H1 (cell line): ENCODE measurements around the gene USP24. TPM values are rescaled to one million over a fixed set of nuclear protein-coding genes. Genes with fewer than 3 reads are reported as not detected.

Experiments
- BRCA1 ChIP-seq: IDR thresholded peaks from 2 replicates; pipeline ENCODE4 v1.6.1; 2012; ENCODE audit warnings: low read depth, low read length, improper control_type of control experiment
- POLR2AphosphoS5 ChIP-seq: IDR thresholded peaks from 2 replicates; pipeline ENCODE4 v1.6.1; 2011; ENCODE audit warnings: low read depth, low read length
- RAD21 ChIP-seq, 2 experiments: IDR thresholded peaks in 1 of 2; conservative IDR thresholded peaks in 1 of 2; 2 replicates each; pipeline ENCODE4 v1.6.1; 2011; ENCODE audit warnings: low read depth in 2 of 2, low read length in 2 of 2, improper control_type of control experiment in 1 of 2, inconsistent platforms in 1 of 2, mild to moderate bottlenecking in 1 of 2, moderate library complexity in 1 of 2
- RFX5 ChIP-seq: IDR thresholded peaks from 2 replicates; pipeline ENCODE4 v1.6.1; 2011; ENCODE audit warnings: low read depth, low read length, improper control_type of control experiment, borderline replicate concordance
- SP2 ChIP-seq: IDR thresholded peaks from 2 replicates; pipeline ENCODE4 v1.6.1; 2012; ENCODE audit warnings: mild to moderate bottlenecking, low read length, inconsistent platforms
- TAF7 ChIP-seq: optimal IDR thresholded peaks from 2 replicates; pipeline ENCODE3; 2011; ENCODE audit warnings: low read depth, mild to moderate bottlenecking, inconsistent platforms, low read length, moderate library complexity, borderline replicate concordance
- polyA plus RNA-seq, 7 experiments: library from polyadenylated mRNA; depleted of rRNA in 3 of 7; stranded (reverse) in 5 of 7; unstranded in 2 of 7; fragments of >200 nt in 5 of 7; fragments of 200-250 nt in 2 of 7; gene quantifications; 1 replicate in 5 of 7; 2 replicates in 1 of 7; 4 replicates in 1 of 7; pipeline versions ENCODE4 v1.2.1 to v1.2.3, GENCODE V29; 2011 to 2013; ENCODE audit warnings: missing spikeins in 2 of 7, mixed read lengths in 2 of 7
- total RNA-seq: library from RNA; stranded (reverse); fragmentation: NEBNext Ultra II Directional; extraction: Animal tissue kit (Norgen Biotek cat#: 25700); gene quantifications from 2 replicates; pipeline ENCODE4 v1.2.1, GENCODE V29; 2021

The USP24 gene
- total and polyA plus RNA-seq, 2 of the 8 experiments (the other 6 are each of a cell fraction or from before 2014, with no cell fraction given), result 11.1 to 34.6 TPM

GRCh38 chr1:55194851-55195250 lies 20.3 kb downstream of the USP24 start (continued):
- TF ChIP-seq RFX5 (no peak), RAD21 (IDR thresholded peaks at IDR 0.05 in 1 of 2, conservative IDR thresholded peaks at IDR 0.05 in 1 of 2; ENCODE audit: low read depth in 2 of 2, low read length in 2 of 2) (no peak), POLR2AphosphoS5 (no peak), BRCA1 (no peak), SP2 (no peak), TAF7 (no peak)
